HepG2 (cell line): Measurements from ENCODE around the gene TESPA1. TPM values are rescaled to one million over a fixed set of nuclear protein-coding genes. Genes with fewer than 3 reads are reported as not detected.

Source experiments
- GMEB1 ChIP-seq: sonication (generic); formaldehyde crosslinking; IDR thresholded peaks from 2 replicates; pipeline ENCODE4 v1.5.1; 2020; ENCODE audit warnings: missing genetic modification reagents, mild to moderate bottlenecking, borderline replicate concordance
- KDM1A ChIP-seq: IDR thresholded peaks from 2 replicates; pipeline ENCODE4 v1.6.1; 2016; ENCODE audit warnings: missing compliant biosample characterization
- NFE2L1 ChIP-seq: sonication (generic); formaldehyde crosslinking; IDR thresholded peaks from 2 replicates; pipeline ENCODE4 v1.4.0; 2020; ENCODE audit warnings: missing genetic modification reagents, mild to moderate bottlenecking, borderline replicate concordance
- POLR2A ChIP-seq, 2 experiments: IDR thresholded peaks; 2 replicates each; pipeline ENCODE4 v1.6.1; 2011; ENCODE audit warnings: low read depth in 2 of 2, low read length in 2 of 2, mild to moderate bottlenecking in 1 of 2, moderate library complexity in 1 of 2; ENCODE audit not compliant: insufficient read depth in 1 of 2
- SMC3 ChIP-seq: IDR thresholded peaks from 2 replicates; pipeline ENCODE4 v1.6.1; 2011; ENCODE audit warnings: low read length, improper control_type of control experiment
- THAP7 ChIP-seq: sonication (generic); formaldehyde crosslinking; IDR thresholded peaks from 2 replicates; pipeline ENCODE4 v1.8.1; 2023; ENCODE audit warnings: mild to moderate bottlenecking, missing genetic modification reagents
- XRCC5 ChIP-seq: fragments of 200-400 bp; formaldehyde crosslinking; optimal IDR thresholded peaks from 2 replicates; pipeline ENCODE3; 2017; ENCODE audit warnings: mild to moderate bottlenecking, low read length
- ZNF451 ChIP-seq: sonication (generic); formaldehyde crosslinking; IDR thresholded peaks from 2 replicates; pipeline ENCODE4 v1.5.0; 2020; ENCODE audit warnings: mild to moderate bottlenecking, missing genetic modification reagents
- ZNF639 ChIP-seq: conservative IDR thresholded peaks from 2 replicates; pipeline ENCODE4 v1.6.1; 2018; ENCODE audit warnings: missing genetic modification reagents
- ZNF800 ChIP-seq: sonication (generic); formaldehyde crosslinking; IDR thresholded peaks from 2 replicates; pipeline ENCODE4 v1.4.0; 2020; ENCODE audit warnings: missing genetic modification reagents
- ZNF841 ChIP-seq: sonication (generic); formaldehyde crosslinking; IDR thresholded peaks from 2 replicates; pipeline ENCODE4 v1.8.1; 2023; ENCODE audit warnings: missing genetic modification reagents, borderline replicate concordance
- polyA plus RNA-seq, 8 experiments: library from polyadenylated mRNA; depleted of rRNA in 3 of 8; stranded (reverse) in 7 of 8; unstranded in 1 of 8; fragments of >200 nt; fragmentation: Illumina TruSeq in 4 of 8; extraction: Trizol in 4 of 8; gene quantifications; 2 replicates each; pipeline versions ENCODE4 v1.2.1 to v1.2.3, GENCODE V29; 2011 to 2016; ENCODE audit warnings: low read depth in 4 of 8, missing spikeins in 1 of 8, mixed read lengths in 1 of 8; ENCODE audit not compliant: insufficient read depth in 1 of 8
- total RNA-seq, 5 experiments: library from RNA; depleted of rRNA; stranded (reverse); fragments of >200 nt; fragmentation: Illumina TruSeq; extraction: Trizol; gene quantifications; 2 replicates each; pipeline ENCODE4 v1.2.3, GENCODE V29; 2016; ENCODE audit warnings: low read depth in 1 of 5

The TESPA1 gene
- total and polyA plus RNA-seq, 2 of the 13 experiments (the other 11 are each of a cell fraction or from before 2014, with no cell fraction given), result not detected

GRCh38 chr12:54989829-54990228 is 5.3 kb upstream of the TESPA1 start (continued):
- TF ChIP-seq ZNF800 (CRISPR knock-in tag), result no peak
- no peak for TF ChIP-seq GMEB1 (CRISPR knock-in tag)
- no peak for TF ChIP-seq ZNF841 (CRISPR knock-in tag)
- no peak for TF ChIP-seq POLR2A (IDR thresholded peaks at IDR 0.05; ENCODE audit: insufficient read depth in 1 of 2, low read depth in 2 of 2, low read length in 2 of 2)
- TF ChIP-seq NFE2L1 (CRISPR knock-in tag), result no peak
- no peak for TF ChIP-seq XRCC5
- TF ChIP-seq SMC3, result no peak
- TF ChIP-seq ZNF639 (CRISPR knock-in tag), result no peak
- TF ChIP-seq ZNF451 (CRISPR knock-in tag), result no peak
- no peak for TF ChIP-seq THAP7 (CRISPR knock-in tag)
- no peak for TF ChIP-seq KDM1A (CRISPR knock-in tag)
